GM15510 (cell line): ENCODE results near the gene PRIMA1.

Experiments
- POLR2A ChIP-seq: IDR thresholded peaks from 3 replicates; pipeline ENCODE4 v1.6.1; 2011; ENCODE audit warnings: borderline replicate concordance; ENCODE audit not compliant: insufficient read length; ENCODE audit errors: extremely low read depth

The PRIMA1 gene

DNA sequence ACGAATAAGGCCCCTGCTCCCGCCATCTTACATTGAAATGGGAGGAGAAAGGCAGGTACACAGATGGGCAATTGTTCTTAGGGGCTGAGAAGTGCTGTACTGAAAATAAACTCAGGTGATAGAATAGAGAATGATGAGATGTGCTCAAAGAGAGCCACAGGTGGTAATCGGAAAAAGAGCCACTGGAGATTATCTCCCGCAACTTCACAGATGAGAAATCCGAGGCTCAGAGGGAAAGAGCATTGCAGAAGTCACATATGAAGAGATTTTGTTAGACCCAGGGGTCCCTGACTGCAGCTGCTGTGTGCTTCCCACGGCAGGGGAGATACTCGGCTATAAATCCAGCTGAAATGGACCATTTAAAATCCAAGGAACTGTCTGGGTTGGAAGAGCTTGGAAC lies 73.7 kb downstream of the PRIMA1 start:
- TF ChIP-seq POLR2A, result no peak

GRCh38 chr14:93713726-93714405 lies 74.4 kb downstream of the PRIMA1 start:
- TF ChIP-seq POLR2A, result no peak

DNA sequence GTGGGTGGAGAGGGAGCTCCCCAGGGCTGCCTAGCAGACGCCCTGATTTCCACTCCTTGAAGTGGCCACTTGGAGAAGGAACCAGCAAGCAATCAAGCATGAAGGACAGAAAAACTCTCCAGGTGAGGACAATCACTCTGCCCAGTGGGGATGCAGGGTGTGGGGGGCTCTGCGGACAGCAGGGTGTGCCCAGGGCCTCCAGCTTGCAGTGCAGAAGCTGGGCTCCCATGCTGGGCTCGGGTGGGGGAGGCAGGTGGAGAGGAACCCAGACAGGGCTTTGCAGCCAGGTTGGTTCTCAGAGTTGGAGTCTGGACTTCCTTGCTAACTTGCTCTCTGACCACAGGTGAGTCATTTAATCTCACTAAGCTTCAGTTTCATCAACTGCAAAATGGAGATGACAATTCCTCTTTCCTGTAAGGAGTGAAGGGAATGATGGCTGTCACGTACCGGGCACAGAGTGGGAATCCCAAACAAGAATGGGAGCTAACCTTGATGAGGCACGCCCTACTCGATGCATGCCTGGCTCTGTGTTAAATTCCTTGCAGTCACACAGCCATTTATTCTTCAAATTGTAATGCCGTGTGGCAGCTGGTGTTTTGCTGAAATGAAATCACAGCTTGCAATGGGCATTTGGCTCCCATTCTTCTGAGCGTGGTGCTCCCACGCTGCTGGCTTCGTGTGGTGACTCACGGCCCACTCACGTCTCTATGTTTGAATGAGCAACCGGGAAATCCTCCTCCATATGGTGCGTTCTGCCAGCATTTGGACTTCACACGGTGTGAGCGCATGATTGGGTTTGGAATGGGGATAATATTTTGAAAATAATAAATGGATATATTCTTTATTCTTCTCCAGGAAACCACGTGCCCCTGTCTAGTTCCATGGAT lies 75.2 kb downstream of the PRIMA1 start:
- no peak for TF ChIP-seq POLR2A

GRCh38 chr14:93712079-93712837 lies 76.0 kb downstream of the PRIMA1 start:
- TF ChIP-seq POLR2A, result no peak

DNA sequence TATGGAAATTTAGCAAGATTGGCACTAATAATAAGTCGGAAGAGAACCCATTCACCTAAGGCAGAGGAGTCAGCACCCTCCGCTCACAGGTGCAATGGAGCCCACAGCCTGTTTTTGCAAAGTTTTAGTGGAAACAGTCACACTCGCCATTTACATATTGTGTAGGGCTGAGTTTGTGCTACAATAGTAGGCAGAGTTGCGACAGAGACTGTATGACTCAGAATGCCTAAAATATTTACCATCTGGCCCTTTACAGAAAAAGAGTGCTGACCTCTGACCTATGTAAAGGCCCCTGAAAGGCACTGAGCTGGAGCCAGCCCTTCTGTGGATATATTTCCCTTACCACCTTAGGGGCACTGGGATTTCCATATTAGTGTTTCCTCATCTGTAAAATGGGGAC lies 79.0 kb downstream of the PRIMA1 start:
- TF ChIP-seq POLR2A, result no peak

DNA sequence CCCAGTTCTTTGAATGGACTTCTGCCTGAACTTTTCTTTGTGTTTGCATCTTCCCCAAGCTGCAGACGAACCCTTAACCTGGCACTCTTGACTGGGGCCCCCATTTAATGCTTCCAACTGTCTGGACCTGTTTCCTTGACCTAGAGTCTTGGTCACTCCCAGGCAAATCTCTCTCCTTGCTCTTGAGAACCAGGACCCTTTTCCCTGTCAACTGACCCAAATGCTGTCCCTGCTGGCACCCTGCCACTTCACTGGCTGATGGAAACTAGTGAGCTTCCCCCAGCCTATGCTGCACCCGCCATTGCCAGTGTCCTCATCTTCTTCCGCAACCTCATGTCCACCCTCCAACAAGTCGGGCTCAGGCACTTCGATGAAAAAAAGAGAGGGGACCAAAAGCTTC lies 79.5 kb downstream of the PRIMA1 start:
- TF ChIP-seq POLR2A, result no peak

- no peak for TF ChIP-seq POLR2A
Measured at GRCh38 chr14:93708311-93708734, 80.0 kb downstream of the PRIMA1 start.

DNA sequence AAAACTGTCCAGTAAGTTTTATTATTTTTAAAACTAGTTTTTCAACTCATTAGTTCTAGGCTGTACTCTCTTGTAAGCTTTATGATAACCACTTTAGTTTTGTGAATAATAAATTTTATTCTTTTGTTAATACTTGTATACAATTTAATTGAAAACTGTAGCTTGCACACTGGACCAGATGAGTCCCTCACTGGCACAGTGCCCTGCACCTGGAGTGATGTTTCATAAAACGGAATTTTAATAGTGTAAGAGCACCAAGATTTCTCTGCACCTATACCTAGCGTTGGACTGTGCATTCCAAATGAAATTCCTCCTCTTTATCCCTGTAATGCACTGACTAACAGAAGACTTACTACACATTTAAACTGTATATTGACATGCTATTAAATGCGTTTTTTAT lies 80.8 kb downstream of the PRIMA1 start:
- TF ChIP-seq POLR2A, result no peak

DNA sequence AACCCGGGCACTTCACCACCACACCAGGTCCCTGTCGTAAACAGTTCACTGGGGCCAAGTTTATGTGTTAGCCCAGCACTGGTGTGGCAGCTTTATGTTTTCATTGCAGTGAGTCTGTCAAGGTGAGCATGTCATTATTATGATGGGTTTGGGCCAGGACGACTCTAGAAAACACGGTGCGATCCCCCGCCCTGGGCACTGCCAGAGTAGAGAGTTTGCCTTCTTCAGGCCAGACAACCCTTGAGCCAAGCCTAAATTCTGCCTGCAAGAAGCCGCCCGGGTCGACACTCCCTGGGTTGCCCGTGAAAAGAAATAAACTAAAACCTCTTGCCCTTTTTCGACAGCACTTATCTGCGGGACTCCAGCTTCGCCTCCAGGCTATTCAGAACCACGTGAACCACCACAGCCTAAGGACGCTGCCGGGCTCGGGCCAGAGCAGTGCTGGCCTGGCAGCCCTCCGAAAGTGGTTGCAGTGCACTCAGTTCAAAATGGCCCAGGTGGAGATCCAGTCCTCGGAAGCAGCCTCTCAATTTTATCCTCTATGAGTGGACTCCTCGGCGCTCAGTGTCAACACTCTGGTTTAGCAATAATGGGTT lies 81.8 kb downstream of the PRIMA1 start:
- no peak for TF ChIP-seq POLR2A

GRCh38 chr14:93705513-93706156 lies 82.7 kb downstream of the PRIMA1 start:
- TF ChIP-seq POLR2A, result no peak

- TF ChIP-seq POLR2A, result no peak
Measured at GRCh38 chr14:93703941-93704340, 84.3 kb downstream of the PRIMA1 start.

DNA sequence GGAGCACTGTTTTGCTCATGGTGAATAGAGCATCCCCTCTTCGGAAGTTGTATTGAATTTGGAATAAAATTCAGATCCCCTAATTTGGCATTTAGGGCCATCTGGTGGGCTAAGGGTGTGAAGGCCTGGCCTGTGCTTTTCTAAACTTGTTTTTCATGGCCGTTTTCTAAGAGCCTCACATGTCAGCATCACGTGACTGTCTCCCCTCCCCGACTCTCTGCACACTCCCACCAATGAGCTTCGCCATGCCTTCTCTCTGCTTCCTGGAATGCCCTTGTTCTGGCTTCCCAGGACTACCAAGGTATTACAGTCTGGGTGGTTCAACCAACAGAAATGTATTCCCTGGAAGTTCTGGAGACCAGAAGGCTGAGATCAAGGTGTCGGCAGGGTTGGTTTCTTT lies 85.3 kb downstream of the PRIMA1 start:
- no peak for TF ChIP-seq POLR2A

GRCh38 chr14:93701562-93701961 lies 86.7 kb downstream of the PRIMA1 start:
- no peak for TF ChIP-seq POLR2A

GRCh38 chr14:93700928-93701327 lies 87.4 kb downstream of the PRIMA1 start:
- no peak for TF ChIP-seq POLR2A

- no peak for TF ChIP-seq POLR2A
Measured at GRCh38 chr14:93693914-93694313, 94.4 kb downstream of the PRIMA1 start.

GRCh38 chr14:93691042-93691780 lies 97.1 kb downstream of the PRIMA1 start:
- TF ChIP-seq POLR2A, result no peak
